Parathyroid adenoma (tissue), 2 donors: ENCODE measurements around the gene LYPD1.

Experiments
- H2AFZ ChIP-seq: fragments of 300-600 bp; sonication (generic); one replicate; pipeline ENCODE4 v1.7.0; 2017; ENCODE audit warnings: antibody characterized with exemption, mild to moderate bottlenecking
- H3K27ac ChIP-seq: fragments of 300-600 bp; sonication (generic); one replicate; pipeline ENCODE4 v1.7.0; 2017
- H3K27me3 ChIP-seq: fragments of 300-600 bp; sonication (generic); one replicate; pipeline ENCODE4 v1.7.0; 2017; ENCODE audit warnings: low read length; ENCODE audit not compliant: control insufficient read depth, insufficient read depth
- H3K36me3 ChIP-seq: fragments of 300-600 bp; sonication (generic); one replicate; pipeline ENCODE4 v1.7.0; 2017; ENCODE audit warnings: low read length; ENCODE audit not compliant: control insufficient read depth, insufficient read depth
- H3K4me1 ChIP-seq: fragments of 300-600 bp; sonication (generic); one replicate; pipeline ENCODE4 v1.7.0; 2017; ENCODE audit warnings: control low read depth
- H3K4me2 ChIP-seq: fragments of 300-600 bp; sonication (generic); one replicate; pipeline ENCODE4 v1.7.0; 2017; ENCODE audit warnings: low read length
- H3K4me3 ChIP-seq: fragments of 300-600 bp; sonication (generic); one replicate; pipeline ENCODE4 v1.7.0; 2017; ENCODE audit warnings: low read depth, low read length
- H3K79me2 ChIP-seq: fragments of 300-600 bp; sonication (generic); one replicate; pipeline ENCODE4 v1.7.0; 2017; ENCODE audit warnings: control low read depth
- H3K9ac ChIP-seq: fragments of 300-600 bp; sonication (generic); one replicate; pipeline ENCODE4 v1.7.0; 2017; ENCODE audit warnings: mild to moderate bottlenecking
- H3K9me3 ChIP-seq: fragments of 300-600 bp; sonication (generic); one replicate; pipeline ENCODE4 v1.7.0; 2017; ENCODE audit warnings: low read length; ENCODE audit not compliant: control insufficient read depth
- CTCF ChIP-seq: fragments of 300-600 bp; sonication (generic); IDR thresholded peaks from one replicate; pipeline ENCODE4 v1.7.0; 2017; ENCODE audit warnings: antibody characterized with exemption, mild to moderate bottlenecking
- donor health status: primary hyperparathyroidism.

The LYPD1 gene

DNA sequence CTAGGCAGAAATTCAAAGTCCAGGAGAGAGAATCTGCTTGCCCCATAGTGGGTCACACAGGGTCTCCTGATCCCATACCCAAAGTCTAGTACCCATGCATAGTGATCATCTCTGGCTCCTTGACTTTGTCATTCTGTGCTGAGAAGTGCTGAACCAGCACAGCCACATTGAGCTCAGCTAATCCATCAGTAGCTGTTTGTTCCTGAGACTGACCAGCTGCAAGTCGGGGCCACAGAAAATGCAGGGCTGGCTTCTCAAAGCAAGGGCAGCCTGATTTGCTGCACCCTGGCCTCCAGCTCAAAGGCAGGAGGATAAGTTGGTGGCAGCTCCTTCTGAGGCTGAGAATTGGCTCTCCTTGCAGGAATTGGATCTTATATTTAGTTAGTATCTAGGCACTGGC, 72.2 kb downstream of the LYPD1 start:
- Histone ChIP-seq H3K4me2 (no peak overlapping the region), H3K4me1 (no peaks in the 10 kb centered on the region)

GRCh38 chr2:132597166-132597565, 72.8 kb downstream of the LYPD1 start:
- H2AFZ ChIP-seq, result no peak overlapping the region
- no peak overlapping the region for H3K4me2 ChIP-seq
- H3K9ac ChIP-seq, result no peak overlapping the region
- no peak for TF ChIP-seq CTCF
- no peaks in the 10 kb centered on the region for H3K27me3 ChIP-seq
- H3K4me1 ChIP-seq, result no peaks in the 10 kb centered on the region
- no peak overlapping the region for H3K4me3 ChIP-seq
- no peak overlapping the region for H3K27ac ChIP-seq
- H3K9me3 ChIP-seq, result no peaks in the 10 kb centered on the region
- no peaks in the 10 kb centered on the region for H3K36me3 ChIP-seq
- no peaks in the 10 kb centered on the region for H3K79me2 ChIP-seq

More for the DNA sequence above, 72.2 kb downstream of the LYPD1 start:
- Histone ChIP-seq H3K4me3 (no peak overlapping the region), H3K27me3 (no peaks in the 10 kb centered on the region), H3K27ac (no peak overlapping the region), H2AFZ (no peak overlapping the region), H3K9ac (no peak overlapping the region), H3K79me2 (no peaks in the 10 kb centered on the region), H3K9me3 (no peaks in the 10 kb centered on the region), H3K36me3 (no peaks in the 10 kb centered on the region)
- TF ChIP-seq CTCF, result no peak

- Histone ChIP-seq H3K27me3 (no peaks in the 10 kb centered on the region), H3K4me3 (no peak overlapping the region), H3K36me3 (no peaks in the 10 kb centered on the region), H3K4me2 (no peak overlapping the region), H3K4me1 (no peaks in the 10 kb centered on the region), H3K27ac (no peak overlapping the region), H3K9me3 (no peaks in the 10 kb centered on the region), H3K9ac (no peak overlapping the region), H2AFZ (no peak overlapping the region), H3K79me2 (no peaks in the 10 kb centered on the region)
- TF ChIP-seq CTCF, result no peak
These were observed 74.3 kb downstream of the LYPD1 start for GRCh38 chr2:132595693-132596092.

GRCh38 chr2:132595186-132595585, 74.8 kb downstream of the LYPD1 start:
- no peak overlapping the region for H3K9ac ChIP-seq

More at GRCh38 chr2:132595186-132595585, 74.8 kb downstream of the LYPD1 start:
- no peaks in the 10 kb centered on the region for H3K9me3 ChIP-seq
- no peak overlapping the region for H3K4me3 ChIP-seq
- no peak overlapping the region for H3K4me2 ChIP-seq
- no peaks in the 10 kb centered on the region for H3K36me3 ChIP-seq
- TF ChIP-seq CTCF, result no peak
- H3K27me3 ChIP-seq, result no peaks in the 10 kb centered on the region
- H2AFZ ChIP-seq, result no peak overlapping the region
- H3K4me1 ChIP-seq, result no peaks in the 10 kb centered on the region
- H3K27ac ChIP-seq, result no peak overlapping the region
- no peaks in the 10 kb centered on the region for H3K79me2 ChIP-seq
